HL-60 (cell line): Measurements from ENCODE around the gene PTPRM.

Experiments
- CTCF ChIP-seq: IDR thresholded peaks from one replicate; pipeline ENCODE4 v1.5.1; 2011; ENCODE audit warnings: low read length, control low read depth, inconsistent platforms; ENCODE audit not compliant: insufficient read depth
- GABPA ChIP-seq: IDR thresholded peaks from 2 replicates; pipeline ENCODE4 v1.6.1; 2012; ENCODE audit warnings: low read depth
- POLR2AphosphoS5 ChIP-seq: IDR thresholded peaks from 2 replicates; pipeline ENCODE4 v1.6.1; 2012; ENCODE audit warnings: low read depth
- REST ChIP-seq: IDR thresholded peaks from 2 replicates; pipeline ENCODE4 v1.6.1; 2012; ENCODE audit warnings: low read depth; ENCODE audit not compliant: insufficient replicate concordance
- SPI1 ChIP-seq: IDR thresholded peaks from 2 replicates; pipeline ENCODE4 v1.6.1; 2012; ENCODE audit warnings: low read depth, mild to moderate bottlenecking, borderline replicate concordance

GRCh38 chr18:7844017-7844416 lies 276.9 kb downstream of the PTPRM start:
- TF ChIP-seq CTCF (no peak), SPI1 (no peak), POLR2AphosphoS5 (no peak), REST (no peak), GABPA (no peak)
